GM13977 (cell line): ENCODE measurements around the gene NMNAT2.
"Not testable (repeated sequence)": the region's sequence is repeated elsewhere in the genome, so short reads cannot be mapped to it uniquely, and the experiment has no call there.

Experiments
- DNase-seq: peaks from one replicate; pipeline ENCODE4 v3.0.0; 2012; ENCODE audit warnings: low spot score
- CTCF ChIP-seq: IDR thresholded peaks from 2 replicates; pipeline ENCODE4 v1.5.1; 2012; ENCODE audit warnings: mild to moderate bottlenecking, control low read depth; ENCODE audit not compliant: insufficient read depth; ENCODE audit errors: extremely low read depth, missing control alignments
- in situ Hi-C: fragments of 300-500 bp; cut with MboI; formaldehyde crosslinking; loops from one replicate; pipeline ENCODE4 v1.12.0; 2022; ENCODE audit warnings: low sequenced_read_pairs, low pct_unique_long_range_greater_than_20kb, mixed read lengths, inconsistent platforms; ENCODE audit not compliant: unreplicated experiment

Gene NMNAT2

GRCh38 chr1:183276386-183277080, 141.6 kb downstream of the NMNAT2 start:
- no peak for TF ChIP-seq CTCF
- DNase-seq, result no peak
- in situ Hi-C loops, result no loop called here

GRCh38 chr1:183275322-183275721, 142.9 kb downstream of the NMNAT2 start:
- no peak for DNase-seq
- no peak for TF ChIP-seq CTCF
- in situ Hi-C loops, result no loop called here

- TF ChIP-seq CTCF, result no peak
- DNase-seq, result no peak
- in situ Hi-C loops, result no loop called here
Observed at GRCh38 chr1:183274836-183275235, 143.3 kb downstream of the NMNAT2 start.

- in situ Hi-C loops, DNase-seq: not testable (repeated sequence)
Observed at GRCh38 chr1:183273984-183274383, 144.2 kb downstream of the NMNAT2 start.

- TF ChIP-seq CTCF, result no peak
- in situ Hi-C loops, result no loop called here
- no peak for DNase-seq
Observed at GRCh38 chr1:183273300-183273699, 144.9 kb downstream of the NMNAT2 start.

GRCh38 chr1:183272390-183272848, 145.8 kb downstream of the NMNAT2 start:
- DNase-seq, result no peak
- in situ Hi-C loops, result no loop called here
- TF ChIP-seq CTCF, result no peak

GRCh38 chr1:183270541-183271141, 147.5 kb downstream of the NMNAT2 start:
- no peak for DNase-seq
- in situ Hi-C loops, result no loop called here
- no peak for TF ChIP-seq CTCF
